Uterus (tissue), 2 donors: Measurements from ENCODE around the gene FUT4.

Source experiments
- CTCF ChIP-seq, 4 experiments: fragments of 200-600 bp in 2 of 4; fragments of 450-650 bp in 2 of 4; sonication (generic) in 2 of 4; IDR thresholded peaks; one replicate each; pipeline ENCODE4 v1.5.1; 2016 to 2019; ENCODE audit warnings: antibody characterized with exemption in 4 of 4, mild to moderate bottlenecking in 2 of 4, moderate library complexity in 1 of 4
- POLR2A ChIP-seq, 2 donors: fragments of 450-650 bp; IDR thresholded peaks; one replicate each; pipeline ENCODE4 v1.6.1; 2016; ENCODE audit warnings: antibody characterized with exemption in 2 of 2, mild to moderate bottlenecking in 1 of 2, moderate library complexity in 1 of 2

DNA sequence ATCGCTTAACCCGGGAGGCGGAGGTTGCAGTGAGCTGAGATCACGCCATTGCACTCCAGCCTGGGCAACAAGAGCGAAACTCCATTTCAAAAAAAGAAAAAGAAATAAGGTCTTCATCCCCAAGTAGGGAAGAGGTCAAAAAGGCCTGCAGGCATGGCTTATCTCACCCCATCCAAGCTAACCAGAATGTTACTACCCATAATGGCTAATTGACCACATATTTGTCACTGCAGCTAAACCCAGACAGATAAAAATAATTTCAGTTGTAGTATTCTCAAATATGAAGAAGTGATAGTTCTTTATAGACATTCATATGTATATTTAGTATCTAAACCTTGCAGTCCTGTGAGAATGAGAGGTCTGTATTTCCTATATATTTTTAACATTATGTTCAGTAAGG, 41.3 kb downstream of the FUT4 start:
- TF ChIP-seq CTCF (IDR thresholded peaks at IDR 0.05) (no peak), POLR2A (IDR thresholded peaks at IDR 0.05) (no peak)
